Neural cell (in vitro differentiated cells): Measurements from ENCODE around the gene AFAP1.

ENCODE experiments used
- EP300 ChIP-seq: fragments of 450-650 bp; conservative IDR thresholded peaks from 2 replicates; pipeline ENCODE4 v1.6.1; 2014; ENCODE audit warnings: antibody characterized with exemption, mild to moderate bottlenecking, moderate library complexity; ENCODE audit not compliant: poor library complexity, severe bottlenecking
- RAD21 ChIP-seq: fragments of 450-650 bp; conservative IDR thresholded peaks from 2 replicates; pipeline ENCODE4 v1.6.1; 2014; ENCODE audit warnings: antibody characterized with exemption, mild to moderate bottlenecking, moderate library complexity
- TF ChIP-seq, protein P1 (sequence below): fragments of 450-650 bp; IDR thresholded peaks from 2 replicates; pipeline ENCODE4 v1.5.1; 2014; ENCODE audit warnings: antibody characterized with exemption, mild to moderate bottlenecking, moderate library complexity; ENCODE audit not compliant: poor library complexity, severe bottlenecking
- TF ChIP-seq, protein P2 (sequence below): IDR thresholded peaks from 2 replicates; pipeline ENCODE4 v1.6.1; 2012; ENCODE audit warnings: borderline replicate concordance

DNA sequence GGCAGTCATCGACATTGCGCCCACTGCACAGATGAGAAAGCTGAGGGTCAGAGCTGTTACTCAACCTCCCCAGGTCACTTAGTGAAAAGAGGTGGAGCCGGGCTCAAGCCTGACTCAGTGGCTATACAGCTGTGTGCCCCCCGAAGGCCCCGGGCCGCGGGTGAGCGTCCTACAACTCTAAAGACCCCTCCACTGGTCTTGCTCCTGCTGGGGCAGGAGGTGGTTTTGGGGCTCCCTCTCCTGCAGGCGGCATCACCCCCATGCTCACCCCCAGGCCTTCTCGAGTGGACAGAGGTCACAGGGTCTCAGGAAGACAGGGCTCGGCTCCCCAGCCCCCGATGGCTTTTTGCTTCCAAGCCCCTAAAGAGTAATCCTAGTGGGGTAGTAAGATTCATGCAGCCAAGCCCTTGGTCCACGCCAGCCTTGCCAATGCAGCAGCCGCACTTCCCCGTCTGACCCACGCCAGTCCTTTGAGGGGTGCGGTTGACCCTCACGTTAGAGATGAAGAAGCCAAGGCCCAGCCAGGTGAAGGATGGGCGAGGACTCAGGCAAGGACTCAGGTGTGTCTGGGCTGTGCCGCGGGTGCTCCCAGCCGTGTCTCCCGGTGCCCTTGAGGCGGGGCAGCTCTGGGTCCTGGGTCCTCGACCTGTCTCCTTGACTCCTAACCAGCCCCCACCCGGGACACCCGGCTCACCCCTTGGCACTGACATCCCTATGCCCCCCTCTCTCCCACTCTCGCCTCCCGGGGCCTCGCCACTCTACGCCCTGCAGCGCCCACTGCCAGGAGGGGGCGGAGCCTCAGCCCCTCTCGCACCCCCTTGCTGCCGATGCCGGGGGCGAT, 200.4 kb downstream of the AFAP1 start:
- TF ChIP-seq, protein P1, sequence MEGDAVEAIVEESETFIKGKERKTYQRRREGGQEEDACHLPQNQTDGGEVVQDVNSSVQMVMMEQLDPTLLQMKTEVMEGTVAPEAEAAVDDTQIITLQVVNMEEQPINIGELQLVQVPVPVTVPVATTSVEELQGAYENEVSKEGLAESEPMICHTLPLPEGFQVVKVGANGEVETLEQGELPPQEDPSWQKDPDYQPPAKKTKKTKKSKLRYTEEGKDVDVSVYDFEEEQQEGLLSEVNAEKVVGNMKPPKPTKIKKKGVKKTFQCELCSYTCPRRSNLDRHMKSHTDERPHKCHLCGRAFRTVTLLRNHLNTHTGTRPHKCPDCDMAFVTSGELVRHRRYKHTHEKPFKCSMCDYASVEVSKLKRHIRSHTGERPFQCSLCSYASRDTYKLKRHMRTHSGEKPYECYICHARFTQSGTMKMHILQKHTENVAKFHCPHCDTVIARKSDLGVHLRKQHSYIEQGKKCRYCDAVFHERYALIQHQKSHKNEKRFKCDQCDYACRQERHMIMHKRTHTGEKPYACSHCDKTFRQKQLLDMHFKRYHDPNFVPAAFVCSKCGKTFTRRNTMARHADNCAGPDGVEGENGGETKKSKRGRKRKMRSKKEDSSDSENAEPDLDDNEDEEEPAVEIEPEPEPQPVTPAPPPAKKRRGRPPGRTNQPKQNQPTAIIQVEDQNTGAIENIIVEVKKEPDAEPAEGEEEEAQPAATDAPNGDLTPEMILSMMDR: no peak
- TF ChIP-seq EP300 (no peak), RAD21 (no peak)
- TF ChIP-seq, protein P2, sequence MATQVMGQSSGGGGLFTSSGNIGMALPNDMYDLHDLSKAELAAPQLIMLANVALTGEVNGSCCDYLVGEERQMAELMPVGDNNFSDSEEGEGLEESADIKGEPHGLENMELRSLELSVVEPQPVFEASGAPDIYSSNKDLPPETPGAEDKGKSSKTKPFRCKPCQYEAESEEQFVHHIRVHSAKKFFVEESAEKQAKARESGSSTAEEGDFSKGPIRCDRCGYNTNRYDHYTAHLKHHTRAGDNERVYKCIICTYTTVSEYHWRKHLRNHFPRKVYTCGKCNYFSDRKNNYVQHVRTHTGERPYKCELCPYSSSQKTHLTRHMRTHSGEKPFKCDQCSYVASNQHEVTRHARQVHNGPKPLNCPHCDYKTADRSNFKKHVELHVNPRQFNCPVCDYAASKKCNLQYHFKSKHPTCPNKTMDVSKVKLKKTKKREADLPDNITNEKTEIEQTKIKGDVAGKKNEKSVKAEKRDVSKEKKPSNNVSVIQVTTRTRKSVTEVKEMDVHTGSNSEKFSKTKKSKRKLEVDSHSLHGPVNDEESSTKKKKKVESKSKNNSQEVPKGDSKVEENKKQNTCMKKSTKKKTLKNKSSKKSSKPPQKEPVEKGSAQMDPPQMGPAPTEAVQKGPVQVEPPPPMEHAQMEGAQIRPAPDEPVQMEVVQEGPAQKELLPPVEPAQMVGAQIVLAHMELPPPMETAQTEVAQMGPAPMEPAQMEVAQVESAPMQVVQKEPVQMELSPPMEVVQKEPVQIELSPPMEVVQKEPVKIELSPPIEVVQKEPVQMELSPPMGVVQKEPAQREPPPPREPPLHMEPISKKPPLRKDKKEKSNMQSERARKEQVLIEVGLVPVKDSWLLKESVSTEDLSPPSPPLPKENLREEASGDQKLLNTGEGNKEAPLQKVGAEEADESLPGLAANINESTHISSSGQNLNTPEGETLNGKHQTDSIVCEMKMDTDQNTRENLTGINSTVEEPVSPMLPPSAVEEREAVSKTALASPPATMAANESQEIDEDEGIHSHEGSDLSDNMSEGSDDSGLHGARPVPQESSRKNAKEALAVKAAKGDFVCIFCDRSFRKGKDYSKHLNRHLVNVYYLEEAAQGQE: no peak
